BJ (cell line): ENCODE results near the gene ICA1. TPM values are rescaled to one million over a fixed set of nuclear protein-coding genes. Genes with fewer than 3 reads are reported as not detected.

ENCODE experiments used
- CTCF ChIA-PET: fragments of 350-600 bp; formaldehyde crosslinking; extraction: SDS; loops from one replicate; lab custom pipeline; 2021; ENCODE audit warnings: antibody characterized with exemption, inconsistent platforms; lab: Yijun Ruan, JAX
- POLR2A ChIA-PET: fragments of 300-600 bp; sonication (Branson Sonifier 250); formaldehyde crosslinking; extraction: SDS; loops from one replicate; lab custom pipeline; 2021; ENCODE audit warnings: antibody characterized with exemption; lab: Charles Lee
- DNase-seq: peaks from one replicate; pipeline ENCODE4 v3.0.0-alpha.2; 2011; ENCODE audit warnings: low read depth
- H3K27me3 ChIP-seq: 2 replicates; pipeline ENCODE4 v1.6.0; 2011; ENCODE audit warnings: low read length; ENCODE audit not compliant: control insufficient read depth, insufficient read depth
- H3K36me3 ChIP-seq: 2 replicates; pipeline ENCODE4 v1.5.1; 2011; ENCODE audit warnings: low read length; ENCODE audit not compliant: control insufficient read depth, insufficient read depth
- H3K4me3 ChIP-seq: 2 replicates; pipeline ENCODE4 v1.5.1; 2011; ENCODE audit warnings: low read depth, mild to moderate bottlenecking, control low read depth, low read length
- polyA plus RNA-seq: library from polyadenylated mRNA; depleted of rRNA; stranded (reverse); fragments of >200 nt; gene quantifications from 2 replicates; pipeline ENCODE4 v1.2.3, GENCODE V29; 2011
- TF ChIP-seq, protein P1 (sequence below): IDR thresholded peaks from 2 replicates; pipeline ENCODE4 v1.5.1; 2011; ENCODE audit warnings: low read depth, mild to moderate bottlenecking, control low read depth, inconsistent platforms, low read length, moderate library complexity; ENCODE audit not compliant: insufficient read depth

Gene ICA1
- polyA plus RNA-seq, 1 experiment: 0.15 TPM

GRCh38 chr7:8161364-8161828 lies 100.6 kb downstream of the ICA1 start:
- Histone ChIP-seq H3K27me3 (no peaks in the 10 kb centered on the region), H3K4me3 (no peak overlapping the region), H3K36me3 (no peaks in the 10 kb centered on the region)
- ChIA-PET CTCF (no interaction called here), POLR2A (no interaction called here)
- TF ChIP-seq, protein P1, sequence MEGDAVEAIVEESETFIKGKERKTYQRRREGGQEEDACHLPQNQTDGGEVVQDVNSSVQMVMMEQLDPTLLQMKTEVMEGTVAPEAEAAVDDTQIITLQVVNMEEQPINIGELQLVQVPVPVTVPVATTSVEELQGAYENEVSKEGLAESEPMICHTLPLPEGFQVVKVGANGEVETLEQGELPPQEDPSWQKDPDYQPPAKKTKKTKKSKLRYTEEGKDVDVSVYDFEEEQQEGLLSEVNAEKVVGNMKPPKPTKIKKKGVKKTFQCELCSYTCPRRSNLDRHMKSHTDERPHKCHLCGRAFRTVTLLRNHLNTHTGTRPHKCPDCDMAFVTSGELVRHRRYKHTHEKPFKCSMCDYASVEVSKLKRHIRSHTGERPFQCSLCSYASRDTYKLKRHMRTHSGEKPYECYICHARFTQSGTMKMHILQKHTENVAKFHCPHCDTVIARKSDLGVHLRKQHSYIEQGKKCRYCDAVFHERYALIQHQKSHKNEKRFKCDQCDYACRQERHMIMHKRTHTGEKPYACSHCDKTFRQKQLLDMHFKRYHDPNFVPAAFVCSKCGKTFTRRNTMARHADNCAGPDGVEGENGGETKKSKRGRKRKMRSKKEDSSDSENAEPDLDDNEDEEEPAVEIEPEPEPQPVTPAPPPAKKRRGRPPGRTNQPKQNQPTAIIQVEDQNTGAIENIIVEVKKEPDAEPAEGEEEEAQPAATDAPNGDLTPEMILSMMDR: no peak
- no peak for DNase-seq

DNA sequence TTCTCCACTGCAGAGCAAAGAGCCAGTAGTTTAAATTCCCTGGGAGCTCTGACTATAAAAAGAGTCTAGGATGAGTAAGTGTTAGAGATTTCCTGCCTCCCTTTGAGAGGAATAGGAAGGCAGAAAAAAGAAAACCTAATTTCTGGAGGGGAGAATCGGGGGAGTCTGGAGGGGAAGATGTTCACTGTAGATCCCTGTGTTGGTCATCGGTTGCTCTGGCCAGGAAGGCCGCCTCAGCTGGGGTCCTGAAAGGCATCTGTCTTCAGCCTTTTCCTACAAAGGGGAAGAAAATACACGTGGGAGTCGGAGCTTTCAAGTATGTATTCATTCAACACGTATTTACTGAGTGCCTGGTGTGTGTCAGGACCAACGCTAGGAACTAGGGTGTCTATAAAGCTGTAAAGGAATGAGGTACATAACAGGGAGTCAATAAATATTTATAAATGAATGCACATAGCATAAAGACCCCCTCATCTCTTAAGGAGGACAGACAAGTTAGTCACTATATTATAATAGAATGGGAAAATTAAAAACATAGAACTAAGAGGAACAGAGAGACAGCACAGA lies 101.1 kb downstream of the ICA1 start:
- DNase-seq: no peak
- POLR2A ChIA-PET: no interaction called here
- Histone ChIP-seq H3K36me3 (no peaks in the 10 kb centered on the region), H3K27me3 (no peaks in the 10 kb centered on the region), H3K4me3 (no peak overlapping the region)
- TF ChIP-seq, protein P1: no peak
- CTCF ChIA-PET: no interaction called here

DNA sequence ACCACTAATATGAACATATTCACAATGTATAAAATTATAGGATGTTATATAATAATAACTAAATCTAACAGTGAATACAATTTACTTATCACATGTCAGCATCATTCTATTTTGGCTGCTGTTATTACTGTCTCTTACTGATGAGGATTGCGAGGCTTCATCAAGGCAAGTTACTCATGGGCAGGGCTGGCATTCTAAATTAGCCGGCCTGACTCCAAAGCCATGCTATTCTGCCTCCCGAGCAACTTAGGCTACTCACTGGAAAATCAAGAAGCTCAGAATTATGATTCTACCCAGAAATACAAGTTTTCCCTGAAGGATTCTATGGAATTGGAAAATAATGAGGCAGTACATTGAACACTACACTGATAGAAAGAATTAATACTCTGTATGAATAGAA lies 101.7 kb downstream of the ICA1 start:
- Histone ChIP-seq H3K27me3 (no peaks in the 10 kb centered on the region), H3K36me3 (no peaks in the 10 kb centered on the region), H3K4me3 (no peak overlapping the region)
- TF ChIP-seq, protein P1: no peak
- CTCF ChIA-PET: no interaction called here
- POLR2A ChIA-PET: no interaction called here
- no peak for DNase-seq

DNA sequence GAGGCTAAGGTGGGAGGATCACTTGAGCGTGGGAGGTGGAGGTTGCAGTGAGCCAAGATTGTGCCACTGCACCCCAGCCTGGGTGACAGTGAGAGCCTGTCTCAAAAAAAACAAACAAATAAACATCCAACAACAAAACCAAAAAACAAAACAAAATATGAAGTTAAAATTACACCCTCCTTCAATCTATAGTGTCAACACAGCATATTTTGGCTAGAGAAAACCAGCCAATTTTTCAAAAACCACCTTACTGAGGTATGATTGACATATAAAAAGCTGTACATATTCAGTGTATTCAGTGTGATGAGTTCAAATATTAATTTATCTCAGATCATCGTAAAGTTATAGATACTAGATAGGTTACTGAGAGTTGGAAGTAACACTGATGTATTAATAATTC lies 102.4 kb downstream of the ICA1 start:
- no peaks in the 10 kb centered on the region for H3K36me3 ChIP-seq
- no peak for DNase-seq
- ChIA-PET POLR2A (no interaction called here), CTCF (no interaction called here)
- no peaks in the 10 kb centered on the region for H3K27me3 ChIP-seq
- H3K4me3 ChIP-seq: no peak overlapping the region
- TF ChIP-seq, protein P1: no peak

DNA sequence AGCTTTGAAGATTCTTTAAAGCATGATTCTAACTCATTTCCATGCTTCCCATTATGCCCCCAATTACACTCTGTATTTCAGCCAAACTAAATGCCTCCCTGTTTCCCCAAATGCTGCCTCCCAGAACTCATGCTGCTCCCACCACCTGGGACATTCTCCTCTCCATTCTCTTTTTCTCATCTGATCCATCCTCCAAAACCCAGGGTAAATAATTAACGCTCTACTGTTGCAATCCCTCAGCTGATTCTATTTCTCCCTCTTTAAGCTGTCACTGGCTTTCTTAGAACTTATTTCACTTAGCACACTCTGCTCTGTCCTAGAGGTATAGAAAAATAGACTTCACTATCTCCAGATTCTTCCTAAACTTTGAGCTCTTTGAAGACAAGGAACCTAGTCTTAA lies 104.7 kb downstream of the ICA1 start:
- ChIA-PET CTCF (no interaction called here), POLR2A (no interaction called here)
- no peak for DNase-seq
- H3K27me3 ChIP-seq: no peaks in the 10 kb centered on the region
- H3K36me3 ChIP-seq: no peaks in the 10 kb centered on the region
- TF ChIP-seq, protein P1: no peak
- no peak overlapping the region for H3K4me3 ChIP-seq
